Right lobe of liver (tissue), 4 donors: Measurements from ENCODE around the gene CDK12.
"Not testable (repeated sequence)": the region's sequence is repeated elsewhere in the genome, so short reads cannot be mapped to it uniquely, and the experiment has no call there.

ENCODE experiments used
- CTCF ChIP-seq, 4 donors: fragments of 200-600 bp in 3 of 4; fragments of 450-650 bp in 1 of 4; IDR thresholded peaks; one replicate each; pipeline versions ENCODE4 v1.5.1 to v1.8.0; 2016 to 2022; ENCODE audit warnings: antibody characterized with exemption in 4 of 4, mild to moderate bottlenecking in 2 of 4
- POLR2A ChIP-seq: fragments of 450-650 bp; IDR thresholded peaks from one replicate; pipeline ENCODE4 v1.6.1; 2017; ENCODE audit warnings: antibody characterized with exemption, mild to moderate bottlenecking
- donor health status: DM: no; HTN: no; CAD: no.
- donor health status: DM: no; HTN: no; CAD: no.
- donor health status: DM: no; HTN: yes; CAD: no.

- TF ChIP-seq CTCF (IDR thresholded peaks at IDR 0.05); POLR2A: not testable (repeated sequence)
Observed at GRCh38 chr17:39439868-39440267, 21.4 kb upstream of the CDK12 start.
